ENCODE measurements around the gene TCF25.

DNA sequence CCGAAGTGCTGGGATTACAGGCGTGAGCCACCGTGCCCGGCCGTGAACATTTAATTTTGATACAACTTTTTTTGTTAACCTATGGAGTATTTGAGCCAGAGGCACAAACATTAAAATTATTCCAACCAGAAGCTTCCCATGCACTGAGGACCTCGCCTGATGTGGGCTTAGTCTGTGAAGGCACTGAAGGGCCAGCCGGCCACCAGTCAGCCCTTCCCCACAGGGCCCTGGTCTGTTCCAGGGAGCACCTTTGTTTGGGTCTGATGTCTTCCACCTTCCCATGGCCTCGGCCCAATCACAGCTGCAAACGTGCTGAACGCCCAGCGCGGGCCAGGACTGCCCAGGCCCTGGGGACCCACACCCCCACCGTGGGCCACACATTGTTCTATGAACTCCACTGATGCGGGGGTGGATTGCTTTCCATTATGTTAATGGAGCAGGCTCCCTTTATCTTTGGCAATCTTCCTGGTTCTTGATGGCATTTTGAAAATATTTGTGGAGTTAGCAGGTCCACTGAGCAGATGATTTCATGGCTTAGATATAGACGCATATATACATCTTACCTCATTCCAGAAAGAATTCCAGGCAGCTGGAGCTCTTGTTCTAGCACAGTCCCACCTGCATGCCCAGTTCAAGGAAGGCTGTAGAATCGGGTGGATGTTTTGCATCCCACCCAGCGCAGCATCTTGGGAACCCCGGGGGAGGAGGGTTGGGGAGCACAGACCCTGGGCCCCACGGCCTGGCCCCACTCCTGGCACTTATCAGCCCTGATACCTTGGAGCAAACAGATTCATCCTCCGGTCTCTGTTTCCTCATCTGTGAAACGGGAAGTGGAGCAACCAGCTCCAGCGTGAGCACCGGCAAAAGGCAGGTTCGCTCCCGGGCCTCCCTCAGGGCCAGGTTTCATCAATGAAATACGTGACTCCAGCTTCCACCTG, 30.7 kb upstream of the TCF25 start:
- TF ChIP-seq, protein P1, sequence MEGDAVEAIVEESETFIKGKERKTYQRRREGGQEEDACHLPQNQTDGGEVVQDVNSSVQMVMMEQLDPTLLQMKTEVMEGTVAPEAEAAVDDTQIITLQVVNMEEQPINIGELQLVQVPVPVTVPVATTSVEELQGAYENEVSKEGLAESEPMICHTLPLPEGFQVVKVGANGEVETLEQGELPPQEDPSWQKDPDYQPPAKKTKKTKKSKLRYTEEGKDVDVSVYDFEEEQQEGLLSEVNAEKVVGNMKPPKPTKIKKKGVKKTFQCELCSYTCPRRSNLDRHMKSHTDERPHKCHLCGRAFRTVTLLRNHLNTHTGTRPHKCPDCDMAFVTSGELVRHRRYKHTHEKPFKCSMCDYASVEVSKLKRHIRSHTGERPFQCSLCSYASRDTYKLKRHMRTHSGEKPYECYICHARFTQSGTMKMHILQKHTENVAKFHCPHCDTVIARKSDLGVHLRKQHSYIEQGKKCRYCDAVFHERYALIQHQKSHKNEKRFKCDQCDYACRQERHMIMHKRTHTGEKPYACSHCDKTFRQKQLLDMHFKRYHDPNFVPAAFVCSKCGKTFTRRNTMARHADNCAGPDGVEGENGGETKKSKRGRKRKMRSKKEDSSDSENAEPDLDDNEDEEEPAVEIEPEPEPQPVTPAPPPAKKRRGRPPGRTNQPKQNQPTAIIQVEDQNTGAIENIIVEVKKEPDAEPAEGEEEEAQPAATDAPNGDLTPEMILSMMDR (conservative IDR thresholded peaks at IDR 0.05; ENCODE audit: low read depth in 2 of 2): no peak
- TF ChIP-seq, protein P2, sequence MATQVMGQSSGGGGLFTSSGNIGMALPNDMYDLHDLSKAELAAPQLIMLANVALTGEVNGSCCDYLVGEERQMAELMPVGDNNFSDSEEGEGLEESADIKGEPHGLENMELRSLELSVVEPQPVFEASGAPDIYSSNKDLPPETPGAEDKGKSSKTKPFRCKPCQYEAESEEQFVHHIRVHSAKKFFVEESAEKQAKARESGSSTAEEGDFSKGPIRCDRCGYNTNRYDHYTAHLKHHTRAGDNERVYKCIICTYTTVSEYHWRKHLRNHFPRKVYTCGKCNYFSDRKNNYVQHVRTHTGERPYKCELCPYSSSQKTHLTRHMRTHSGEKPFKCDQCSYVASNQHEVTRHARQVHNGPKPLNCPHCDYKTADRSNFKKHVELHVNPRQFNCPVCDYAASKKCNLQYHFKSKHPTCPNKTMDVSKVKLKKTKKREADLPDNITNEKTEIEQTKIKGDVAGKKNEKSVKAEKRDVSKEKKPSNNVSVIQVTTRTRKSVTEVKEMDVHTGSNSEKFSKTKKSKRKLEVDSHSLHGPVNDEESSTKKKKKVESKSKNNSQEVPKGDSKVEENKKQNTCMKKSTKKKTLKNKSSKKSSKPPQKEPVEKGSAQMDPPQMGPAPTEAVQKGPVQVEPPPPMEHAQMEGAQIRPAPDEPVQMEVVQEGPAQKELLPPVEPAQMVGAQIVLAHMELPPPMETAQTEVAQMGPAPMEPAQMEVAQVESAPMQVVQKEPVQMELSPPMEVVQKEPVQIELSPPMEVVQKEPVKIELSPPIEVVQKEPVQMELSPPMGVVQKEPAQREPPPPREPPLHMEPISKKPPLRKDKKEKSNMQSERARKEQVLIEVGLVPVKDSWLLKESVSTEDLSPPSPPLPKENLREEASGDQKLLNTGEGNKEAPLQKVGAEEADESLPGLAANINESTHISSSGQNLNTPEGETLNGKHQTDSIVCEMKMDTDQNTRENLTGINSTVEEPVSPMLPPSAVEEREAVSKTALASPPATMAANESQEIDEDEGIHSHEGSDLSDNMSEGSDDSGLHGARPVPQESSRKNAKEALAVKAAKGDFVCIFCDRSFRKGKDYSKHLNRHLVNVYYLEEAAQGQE (IDR thresholded peaks at IDR 0.05; ENCODE audit: unreplicated experiment): no peak
- no peak for TF ChIP-seq JUNB (IDR thresholded peaks at IDR 0.05; ENCODE audit: unreplicated experiment)
- TF ChIP-seq EZH2 (IDR thresholded peaks at IDR 0.05; ENCODE audit: low read depth, unreplicated experiment): no peak
- TF ChIP-seq POLR2AphosphoS5 (IDR thresholded peaks at IDR 0.05; ENCODE audit: low read depth): no peak
- TF ChIP-seq ZNF331 (CRISPR knock-in tag; IDR thresholded peaks at IDR 0.05; ENCODE audit: low read depth): no peak
- TF ChIP-seq NANOG (IDR thresholded peaks at IDR 0.05; ENCODE audit: borderline replicate concordance): no peak

All from GM23338 (cell line).